ENCODE measurements around the gene SEBOX. TPM values are rescaled to one million over a fixed set of nuclear protein-coding genes. Genes with fewer than 3 reads are reported as not detected.

Gene SEBOX
- total and polyA plus RNA-seq, 12 donors = not detected

GRCh38 chr17:28317099-28317965, 47.7 kb downstream of the SEBOX start:
- H3K9me3 ChIP-seq = no peaks in the 10 kb centered on the region
- ATAC-seq (no peak), DNase-seq (no peak)
- 80% methylated on average over 21 of the region's 21 CpGs for WGBS, 2 donors
- H3K27ac ChIP-seq = no peak overlapping the region
- no peak for TF ChIP-seq CTCF (IDR thresholded peaks at IDR 0.05)
- H3K4me1 ChIP-seq = peaks cover 3 to 20% (median 16%) of the 10 kb centered on the region in 9 donors
- H3K36me3 ChIP-seq = no peaks in the 10 kb centered on the region
- H3K4me3 ChIP-seq = no peak overlapping the region
- intact Hi-C loops (cut with DNase I) = no loop called here
- H3K27me3 ChIP-seq = no peaks in the 10 kb centered on the region

GRCh38 chr17:28315846-28316705, 48.9 kb downstream of the SEBOX start:
- 93 to 97% methylated on average over 4 of the region's 4 CpGs for WGBS, 2 donors
- Histone ChIP-seq H3K36me3 (no peaks in the 10 kb centered on the region), H3K27ac (no peak overlapping the region), H3K27me3 (no peaks in the 10 kb centered on the region), H3K4me1 (peaks cover 3 to 20% (median 16%) of the 10 kb centered on the region in 9 donors), H3K9me3 (no peaks in the 10 kb centered on the region), H3K4me3 (no peak overlapping the region)
- TF ChIP-seq CTCF (IDR thresholded peaks at IDR 0.05) = no peak
- ATAC-seq (no peak), DNase-seq (no peak)
- intact Hi-C loops (cut with DNase I) = no loop called here

GRCh38 chr17:28313841-28314240, 51.2 kb downstream of the SEBOX start:
- ATAC-seq (no peak), DNase-seq (no peak)
- 86% methylated on average over 2 of the region's 2 CpGs for WGBS, 2 donors
- H3K27ac ChIP-seq = no peak overlapping the region
- no peak for TF ChIP-seq CTCF (IDR thresholded peaks at IDR 0.05)
- no peaks in the 10 kb centered on the region for H3K9me3 ChIP-seq
- no peaks in the 10 kb centered on the region for H3K36me3 ChIP-seq
- no peak overlapping the region for H3K4me3 ChIP-seq
- peaks cover 3 to 9% (median 7%) of the 10 kb centered on the region in 9 donors for H3K4me1 ChIP-seq
- peaks cover 0 to 6% (median 0%) of the 10 kb centered on the region in 7 donors for H3K27me3 ChIP-seq
- intact Hi-C loops (cut with DNase I) = no loop called here

Small RNAs within 50 kb of the gene (microRNA-seq; reads per million reads assigned to microRNA genes)
- 0 to 1.0 reads per million in 2 donors for gene MIR4723

Other genes starting within 250 kb of the SEBOX start
- 1 to 10 TPM; 2.3 to 4.4 (median 3.2) TPM for gene TMEM97, start 46.0 kb downstream of the SEBOX start, total RNA-seq
- 1 to 10 TPM; 1.6 to 5.2 TPM for gene TMEM97, start 46.0 kb downstream of the SEBOX start, polyA plus RNA-seq
- 10 to 100 TPM in 7 of 10 donors, 1 to 10 TPM in 3; 8.5 to 15.4 (median 10.8) TPM for gene IFT20, start 29.7 kb downstream of the SEBOX start, total RNA-seq
- gene IFT20, start 29.7 kb downstream of the SEBOX start, polyA plus RNA-seq = 10 to 100 TPM; 16.8 to 38.2 TPM
- gene TNFAIP1, start 29.4 kb downstream of the SEBOX start, total RNA-seq = 10 to 100 TPM; 33.0 to 87.6 (median 45.8) TPM
- 10 to 100 TPM; 15.1 to 33.8 TPM for gene TNFAIP1, start 29.4 kb downstream of the SEBOX start, polyA plus RNA-seq
- gene POLDIP2, start 7.7 kb downstream of the SEBOX start, total RNA-seq = 100 to 1,000 TPM; 144 to 176 (median 160) TPM
- gene POLDIP2, start 7.7 kb downstream of the SEBOX start, polyA plus RNA-seq = 100 to 1,000 TPM in 1 of 2 donors, 10 to 100 TPM in 1; 66.4 to 149 TPM
- 100 to 1,000 TPM in 1 of 10 donors, 10 to 100 TPM in 9; 44.8 to 121 (median 67.0) TPM for gene VTN, start 5.1 kb upstream of the SEBOX start, total RNA-seq
- gene VTN, start 5.1 kb upstream of the SEBOX start, polyA plus RNA-seq = 10 to 100 TPM; 26.3 to 27.8 TPM
- 10 to 100 TPM in 1 of 10 donors, 1 to 10 TPM in 9; 5.2 to 10.5 (median 8.4) TPM for gene SARM1, start 6.5 kb upstream of the SEBOX start, total RNA-seq
- 1 to 10 TPM; 4.4 to 4.8 TPM for gene SARM1, start 6.5 kb upstream of the SEBOX start, polyA plus RNA-seq
- gene SLC46A1, start 41.0 kb upstream of the SEBOX start, total RNA-seq = 10 to 100 TPM in 1 of 10 donors, 1 to 10 TPM in 9; 3.6 to 10.2 (median 4.9) TPM
- 1 to 10 TPM; 1.4 to 2.8 TPM for gene SLC46A1, start 41.0 kb upstream of the SEBOX start, polyA plus RNA-seq
- not detected for gene SLC13A2, start 108.4 kb upstream of the SEBOX start, total RNA-seq
- gene SLC13A2, start 108.4 kb upstream of the SEBOX start, polyA plus RNA-seq = not detected
- not detected for gene FOXN1, start 141.1 kb upstream of the SEBOX start, total RNA-seq
- gene FOXN1, start 141.1 kb upstream of the SEBOX start, polyA plus RNA-seq = not detected
- 10 to 100 TPM; 10.6 to 23.4 (median 21.0) TPM for gene UNC119, start 187.4 kb upstream of the SEBOX start, total RNA-seq
- gene UNC119, start 187.4 kb upstream of the SEBOX start, polyA plus RNA-seq = 10 to 100 TPM; 18.0 to 23.8 TPM
- gene PIGS, start 206.3 kb upstream of the SEBOX start, total RNA-seq = 10 to 100 TPM; 44.6 to 69.3 (median 49.6) TPM
- gene PIGS, start 206.3 kb upstream of the SEBOX start, polyA plus RNA-seq = 10 to 100 TPM in 1 of 2 donors, 1 to 10 TPM in 1; 9.0 to 44.9 TPM
- gene ALDOC, start 211.7 kb upstream of the SEBOX start, total RNA-seq = 100 to 1,000 TPM; 196 to 416 (median 291) TPM
- gene ALDOC, start 211.7 kb upstream of the SEBOX start, polyA plus RNA-seq = 100 to 1,000 TPM; 122 to 156 TPM
- gene SPAG5, start 233.8 kb upstream of the SEBOX start, total RNA-seq = 1 to 10 TPM in 7 of 10 donors, under 1 TPM in 3; 0.55 to 6.5 (median 1.2) TPM
- 1 to 10 TPM in 1 of 2 donors, under 1 TPM in 1; 0.86 to 1.6 TPM for gene SPAG5, start 233.8 kb upstream of the SEBOX start, polyA plus RNA-seq
- gene RSKR, start 249.0 kb upstream of the SEBOX start, total RNA-seq = 1 to 10 TPM; 2.1 to 6.4 (median 4.1) TPM
- 1 to 10 TPM; 3.0 to 8.7 TPM for gene RSKR, start 249.0 kb upstream of the SEBOX start, polyA plus RNA-seq

All from heart right ventricle (tissue), 16 donors.